B cell (primary cell): Measurements from ENCODE around the gene MBP. TPM values are rescaled to one million over a fixed set of nuclear protein-coding genes. Genes with fewer than 3 reads are reported as not detected.

Experiments used
- ATAC-seq: fragments of 200-7000 bp; cut with Tn5 transposase; one replicate; pipeline ENCODE4 v1.10.0; 2021; ENCODE audit warnings: low read depth, mild to moderate bottlenecking, moderate number of reproducible peaks, moderate library complexity
- CTCF ChIA-PET: fragments of 350-600 bp; sonication (Branson Sonifier 250); formaldehyde crosslinking; loops from one replicate; lab custom pipeline; 2021; ENCODE audit warnings: antibody characterized with exemption, inconsistent platforms; lab: Charles Lee
- POLR2A ChIA-PET: fragments of 350-600 bp; sonication (Branson Sonifier 250); formaldehyde crosslinking; loops from one replicate; lab custom pipeline; 2021; ENCODE audit warnings: antibody characterized with exemption; lab: Charles Lee
- DNase-seq: peaks from one replicate; pipeline ENCODE4 v3.0.0; 2013
- H2AFZ ChIP-seq: 2 replicates; pipeline ENCODE4 v1.6.1; 2012; ENCODE audit warnings: mild to moderate bottlenecking, low read depth, low read length; ENCODE audit not compliant: insufficient read depth, poor library complexity, severe bottlenecking
- H3K27ac ChIP-seq, 2 donors: 1 replicate in 1 of 2; 2 replicates in 1 of 2; pipeline ENCODE4 v1.5.1; 2012 to 2013; ENCODE audit warnings: low read length in 2 of 2, mild to moderate bottlenecking in 2 of 2, moderate library complexity in 1 of 2
- H3K27me3 ChIP-seq, 4 experiments: fragments of 200-600 bp in 1 of 4; sonication (generic) in 1 of 4; replicated peaks in 1 of 4; 1 replicate in 2 of 4; 2 replicates in 2 of 4; pipeline versions ENCODE4 v1.6.1 to v1.7.0; 2013 to 2016; ENCODE audit warnings: low read length in 3 of 4, mild to moderate bottlenecking in 2 of 4, mixed read lengths in 1 of 4, moderate library complexity in 1 of 4; ENCODE audit not compliant: insufficient read depth in 4 of 4, control insufficient read depth in 3 of 4; ENCODE audit errors: control extremely low read depth in 1 of 4
- H3K36me3 ChIP-seq, 2 experiments: replicated peaks in 1 of 2; 1 replicate in 1 of 2; 2 replicates in 1 of 2; pipeline versions ENCODE4 v1.6.1 to v1.7.1; 2013; ENCODE audit warnings: low read length in 1 of 2; ENCODE audit not compliant: insufficient read depth in 2 of 2, control insufficient read depth in 1 of 2; ENCODE audit errors: control extremely low read depth in 1 of 2, extremely low read depth in 1 of 2
- H3K4me1 ChIP-seq, 2 donors: fragments of 200-600 bp in 1 of 2; sonication (generic) in 1 of 2; 1 replicate in 1 of 2; 2 replicates in 1 of 2; pipeline versions ENCODE4 v1.5.1 to v1.6.1; 2013 to 2017; ENCODE audit warnings: low read length in 2 of 2; ENCODE audit not compliant: control insufficient read depth in 2 of 2, insufficient read depth in 2 of 2
- H3K4me2 ChIP-seq: replicated peaks from 2 replicates; pipeline ENCODE3; 2012; ENCODE audit warnings: mild to moderate bottlenecking, low read depth, low read length; ENCODE audit not compliant: poor library complexity, severe bottlenecking
- H3K4me3 ChIP-seq, 5 experiments: fragments of 200-600 bp in 1 of 5; sonication (generic) in 1 of 5; 1 replicate in 3 of 5; 2 replicates in 2 of 5; pipeline versions ENCODE4 v1.5.1 to v1.7.0; 2011 to 2016; ENCODE audit warnings: low read length in 4 of 5, mild to moderate bottlenecking in 4 of 5, low read depth in 2 of 5, control low read depth in 1 of 5, moderate library complexity in 1 of 5; ENCODE audit not compliant: insufficient read depth in 1 of 5; ENCODE audit errors: control extremely low read depth in 1 of 5, extremely low read depth in 1 of 5
- H3K79me2 ChIP-seq: fragments of 200-600 bp; sonication (generic); one replicate; pipeline ENCODE4 v1.6.0; 2016; ENCODE audit warnings: low read length; ENCODE audit not compliant: control insufficient read depth, insufficient read depth
- H3K9ac ChIP-seq: fragments of 200-600 bp; sonication (generic); 2 replicates; pipeline ENCODE4 v1.6.1; 2017; ENCODE audit warnings: mild to moderate bottlenecking, low read length, moderate library complexity
- H3K9me3 ChIP-seq, 3 donors: one replicate each; pipeline versions ENCODE4 v1.6.1 to v1.7.1; 2013; ENCODE audit warnings: low read length in 2 of 3; ENCODE audit not compliant: control insufficient read depth in 2 of 3, insufficient read depth in 1 of 3; ENCODE audit errors: control extremely low read depth in 1 of 3
- H4K20me1 ChIP-seq: 2 replicates; pipeline ENCODE4 v1.6.0; 2012; ENCODE audit warnings: mild to moderate bottlenecking, low read length; ENCODE audit not compliant: insufficient read depth, control insufficient read depth, poor library complexity, severe bottlenecking
- H3K27ac Mint-ChIP-seq: one replicate; pipeline ENCODE4 v1.8.0; 2021; ENCODE audit warnings: mixed read lengths
- H3K27me3 Mint-ChIP-seq: one replicate; pipeline ENCODE4 v1.8.0; 2021; ENCODE audit warnings: mixed read lengths
- H3K4me1 Mint-ChIP-seq: one replicate; pipeline ENCODE4 v1.8.0; 2021; ENCODE audit warnings: mixed read lengths
- H3K4me3 Mint-ChIP-seq: one replicate; pipeline ENCODE4 v1.8.0; 2021; ENCODE audit warnings: mixed read lengths
- H3K9me3 Mint-ChIP-seq: one replicate; pipeline ENCODE4 v1.8.0; 2022; ENCODE audit warnings: mixed read lengths; ENCODE audit not compliant: insufficient read depth
- EZH2 ChIP-seq: IDR thresholded peaks from 2 replicates; pipeline ENCODE4 v1.6.1; 2012; ENCODE audit warnings: borderline replicate concordance, low read depth, mild to moderate bottlenecking, moderate library complexity, low read length; ENCODE audit not compliant: insufficient read depth, poor library complexity, severe bottlenecking
- WGBS: methylation state at CpG from one replicate; pipeline ENCODE4 v1.1.5; 2013; ENCODE audit warnings: missing lambda C conversion rate; ENCODE audit not compliant: insufficient coverage; 5-methylcytosine and 5-hydroxymethylcytosine counted together
- intact Hi-C: fragments of 100-400 bp; cut with micrococcal nuclease; formaldehyde crosslinking; loops from one replicate; pipeline ENCODE4 v1.10.0; 2022
- polyA plus RNA-seq: library from polyadenylated mRNA; depleted of rRNA; stranded (reverse); fragments of >200 nt; gene quantifications from 2 replicates; pipeline ENCODE4 v1.2.3, GENCODE V29; 2012
- total RNA-seq, 2 donors: library from RNA; stranded (reverse); fragments of 120-200 nt in 1 of 2; gene quantifications; 1 replicate in 1 of 2; 2 replicates in 1 of 2; pipeline versions ENCODE4 v1.2.3 to v1.2.4, GENCODE V29; 2013 to 2022
- TF ChIP-seq, protein P1 (sequence below): fragments of 200-600 bp; IDR thresholded peaks from one replicate; pipeline ENCODE4 v1.8.0; 2022; ENCODE audit warnings: antibody characterized with exemption, mild to moderate bottlenecking

The MBP gene
- total and polyA plus RNA-seq, 2 donors (not counting 1 experiment from before 2014, with no cell fraction given): 30.1 to 192 TPM

DNA sequence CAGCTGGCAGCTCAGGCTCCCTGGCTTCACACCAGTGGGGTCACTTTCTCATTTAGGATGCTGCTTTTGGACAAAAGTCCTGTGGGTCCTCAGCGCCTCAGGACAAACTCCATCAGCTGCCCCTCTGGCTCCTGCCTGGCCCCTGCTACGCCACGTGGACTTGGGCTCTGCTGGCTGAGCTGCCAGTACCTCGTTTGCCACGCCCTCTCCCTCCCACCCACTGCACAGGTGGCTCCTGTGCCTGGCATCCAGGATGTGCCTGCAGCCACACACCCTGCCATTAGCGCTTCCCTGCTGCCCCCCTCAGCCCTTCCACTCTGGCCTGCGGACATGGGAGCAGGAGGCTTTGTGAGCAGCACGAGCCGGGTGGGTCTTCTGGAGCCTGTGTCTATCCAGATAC, 191.3 kb downstream of the MBP start:
- ChIA-PET CTCF (interaction anchor here (1.1 kb wide), 1 partner anchor 43 kb away, joined by 3 read pairs; no protein-coding TSS in a partner anchor), POLR2A (interaction anchor here (1.0 kb wide), 1 partner anchor 17 kb away, joined by 3 read pairs; no protein-coding TSS in a partner anchor)
- no peaks in the 10 kb centered on the region for H3K27me3 ChIP-seq
- no peak for DNase-seq
- no peak for ATAC-seq
- no peaks in the 10 kb centered on the region for H3K79me2 ChIP-seq
- H2AFZ ChIP-seq: no peak overlapping the region
- intact Hi-C loops: no loop called here
- no peak overlapping the region for H3K4me3 ChIP-seq
- H3K4me1 ChIP-seq: no peaks in the 10 kb centered on the region
- WGBS: 87% methylated on average over 6 of the region's 9 CpGs
- H4K20me1 ChIP-seq: no peaks in the 10 kb centered on the region
- Mint-ChIP-seq H3K4me3 (no peak overlapping the region), H3K4me1 (peaks cover 4% of the 10 kb centered on the region), H3K9me3 (no peaks in the 10 kb centered on the region), H3K27me3 (no peaks in the 10 kb centered on the region), H3K27ac (no peak overlapping the region)
- H3K9me3 ChIP-seq: peaks cover 0 to 4% (median 0%) of the 10 kb centered on the region in 3 donors
- TF ChIP-seq EZH2: no peak
- TF ChIP-seq, protein P1, sequence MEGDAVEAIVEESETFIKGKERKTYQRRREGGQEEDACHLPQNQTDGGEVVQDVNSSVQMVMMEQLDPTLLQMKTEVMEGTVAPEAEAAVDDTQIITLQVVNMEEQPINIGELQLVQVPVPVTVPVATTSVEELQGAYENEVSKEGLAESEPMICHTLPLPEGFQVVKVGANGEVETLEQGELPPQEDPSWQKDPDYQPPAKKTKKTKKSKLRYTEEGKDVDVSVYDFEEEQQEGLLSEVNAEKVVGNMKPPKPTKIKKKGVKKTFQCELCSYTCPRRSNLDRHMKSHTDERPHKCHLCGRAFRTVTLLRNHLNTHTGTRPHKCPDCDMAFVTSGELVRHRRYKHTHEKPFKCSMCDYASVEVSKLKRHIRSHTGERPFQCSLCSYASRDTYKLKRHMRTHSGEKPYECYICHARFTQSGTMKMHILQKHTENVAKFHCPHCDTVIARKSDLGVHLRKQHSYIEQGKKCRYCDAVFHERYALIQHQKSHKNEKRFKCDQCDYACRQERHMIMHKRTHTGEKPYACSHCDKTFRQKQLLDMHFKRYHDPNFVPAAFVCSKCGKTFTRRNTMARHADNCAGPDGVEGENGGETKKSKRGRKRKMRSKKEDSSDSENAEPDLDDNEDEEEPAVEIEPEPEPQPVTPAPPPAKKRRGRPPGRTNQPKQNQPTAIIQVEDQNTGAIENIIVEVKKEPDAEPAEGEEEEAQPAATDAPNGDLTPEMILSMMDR: no peak
- H3K36me3 ChIP-seq: peaks cover 0 to 36% of the 10 kb centered on the region in 2 experiments
- no peak overlapping the region for H3K9ac ChIP-seq
- H3K27ac ChIP-seq: no peak overlapping the region
- no peak overlapping the region for H3K4me2 ChIP-seq

DNA sequence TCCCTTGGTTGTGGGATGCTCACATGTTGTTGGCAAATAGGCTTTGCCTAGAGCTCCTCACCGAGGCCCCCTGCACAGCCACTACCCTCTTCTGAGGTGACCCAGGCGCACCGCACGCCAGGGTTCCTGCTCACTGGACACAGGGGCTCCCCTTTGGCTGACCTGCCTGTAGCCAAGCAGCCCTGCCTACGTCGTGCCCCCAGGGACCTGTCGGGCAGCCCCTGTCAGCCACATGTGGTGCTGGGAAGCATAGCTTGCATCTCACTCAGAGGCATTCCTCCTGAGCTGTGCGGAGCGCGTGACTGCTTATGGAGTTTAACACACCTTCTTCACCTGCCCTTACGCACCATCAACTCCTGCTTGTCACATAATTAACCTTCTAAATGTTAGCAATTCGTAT, 194.0 kb downstream of the MBP start:
- H3K4me1 ChIP-seq: no peaks in the 10 kb centered on the region
- intact Hi-C loops: no loop called here
- no peaks in the 10 kb centered on the region for H4K20me1 ChIP-seq
- no peaks in the 10 kb centered on the region for H3K9me3 ChIP-seq
- H3K4me1 Mint-ChIP-seq: peaks cover 4% of the 10 kb centered on the region
- no peak overlapping the region for H3K27ac Mint-ChIP-seq
- ATAC-seq (peak; percentile 66), DNase-seq (no peak)
- no peak overlapping the region for H3K9ac ChIP-seq
- H3K27me3 Mint-ChIP-seq: no peaks in the 10 kb centered on the region
- H3K9me3 Mint-ChIP-seq: no peaks in the 10 kb centered on the region
- H3K27ac ChIP-seq: no peak overlapping the region
- no peaks in the 10 kb centered on the region for H3K27me3 ChIP-seq
- CTCF ChIA-PET: interaction anchor here (0.6 to 6.3 kb wide), 10 partner anchors 9 to 273 kb away, joined by 3 to 69 read pairs (median 3); no protein-coding TSS in a partner anchor
- POLR2A ChIA-PET: interaction anchor here (1.0 kb wide), 1 partner anchor 30 kb away, joined by 3 read pairs; no protein-coding TSS in a partner anchor
- no peak overlapping the region for H3K4me3 Mint-ChIP-seq
- no peak overlapping the region for H3K4me2 ChIP-seq
- 74% methylated on average over 8 of the region's 12 CpGs for WGBS
- peaks cover 0 to 44% of the 10 kb centered on the region in 2 experiments for H3K36me3 ChIP-seq
- TF ChIP-seq EZH2: no peak
- TF ChIP-seq, protein P1: no peak
- H3K79me2 ChIP-seq: no peaks in the 10 kb centered on the region
- no peak overlapping the region for H2AFZ ChIP-seq
- no peak overlapping the region for H3K4me3 ChIP-seq
